Left cardiac atrium (tissue), 4 donors: ENCODE measurements around the gene UBC. TPM values are rescaled to one million over a fixed set of nuclear protein-coding genes. Genes with fewer than 3 reads are reported as not detected.

Experiments used
- ATAC-seq, 2 donors: fragments of 200-7000 bp; cut with Tn5 transposase; one replicate each; pipeline ENCODE4 v1.9.1; 2020; ENCODE audit warnings: mild to moderate bottlenecking in 2 of 2, moderate library complexity in 2 of 2
- DNase-seq: peaks from one replicate; pipeline ENCODE4 v3.0.0-alpha.2; 2020
- intact Hi-C, 2 donors: fragments of 100-400 bp; cut with DNase I; formaldehyde crosslinking; loops; one replicate each; pipeline versions ENCODE4 v1.14.1 to v1.15.1; 2022 to 2023
- long read RNA-seq: library from polyadenylated mRNA; unstranded; transcript quantifications from one replicate; pipeline ENCODE4 v2.0.0, GENCODE V29; 2021
- total RNA-seq, 2 donors: library from RNA; stranded (reverse); fragmentation: NEBNext Ultra II Directional; extraction: Animal tissue kit (Norgen Biotek cat#: 25700); gene quantifications; one replicate each; pipeline ENCODE4 v1.2.1, GENCODE V29; 2021
- donor health status: DM: no; HTN: yes; CAD: no.
- donor health status: DM: no; HTN: yes; CAD: no; lungs with severe emphysema.
- donor health status: DM: yes; HTN: yes; CAD: no.
- donor health status: Dilated cardiomyopathy.

UBC gene
- 1,000 to 10,000 TPM in 1 of 2 donors, 100 to 1,000 TPM in 1; 977 to 1,049 TPM for total RNA-seq
- long read RNA-seq, transcript UBC-201 (2 exons, 2,688 nt) = major isoform, 293 of 368 reads
- long read RNA-seq, transcript UBC-205 (1 exons, 3,745 nt) = minor isoform, 68 of 368 reads
- long read RNA-seq, partial matches to known transcripts = 1 of 368 reads
- long read RNA-seq, other reads (novel, unspliced or antisense) = 3 of 368 reads

GRCh38 chr12:124914392-124915238 lies at the start of gene UBC:
UBC (minus strand) TSS chr12:124914650; CDS start chr12:124913771, 879 bp downstream.
- intact Hi-C loops = no loop called here
- peak; percentile 92 for DNase-seq

GRCh38 chr12:124963211-124963610 lies 48.8 kb upstream of the UBC start:
- ATAC-seq (no peak), DNase-seq (no peak)
- intact Hi-C loops = no loop called here

More at GRCh38 chr12:124914392-124915238, at the start of gene UBC:
- peak; percentile 65 to 70 for ATAC-seq

GRCh38 chr12:124961055-124961454 lies 46.6 kb upstream of the UBC start:
- intact Hi-C loops = no loop called here
- DNase-seq (no peak), ATAC-seq (no peak)

- no peak for DNase-seq
- intact Hi-C loops = no loop called here
- ATAC-seq = no peak
These were observed 42.1 kb upstream of the UBC start for GRCh38 chr12:124956571-124956970.

- intact Hi-C loops = no loop called here
- DNase-seq (no peak), ATAC-seq (no peak)
These were observed 40.3 kb upstream of the UBC start for GRCh38 chr12:124954771-124955170.

GRCh38 chr12:124953689-124954405 lies 39.4 kb upstream of the UBC start:
- DNase-seq = no peak
- intact Hi-C loops = no loop called here
- no peak for ATAC-seq

GRCh38 chr12:124952801-124953200 lies 38.4 kb upstream of the UBC start:
- no peak for ATAC-seq
- intact Hi-C loops = no loop called here
- DNase-seq = no peak

DNA sequence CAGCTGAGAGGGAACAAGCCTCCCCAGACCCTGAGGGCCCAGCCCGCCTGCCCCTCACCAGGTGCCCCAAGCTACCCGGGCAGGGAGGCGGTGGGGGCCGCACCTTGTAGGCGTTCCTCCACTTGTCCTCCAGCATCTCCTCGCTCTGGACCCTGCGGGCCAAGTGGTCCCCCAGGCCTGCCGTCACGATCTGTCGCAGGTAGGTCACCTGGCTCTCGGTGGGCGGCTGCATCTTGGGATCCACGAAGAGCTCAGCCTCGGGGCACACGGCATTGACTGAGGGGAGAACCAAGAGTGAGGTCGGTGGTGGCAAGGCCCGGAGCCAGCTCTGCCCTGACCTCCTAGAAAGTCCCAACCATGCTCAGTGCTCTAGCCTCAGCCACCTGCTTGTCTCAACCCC lies 37.8 kb upstream of the UBC start:
- no peak for DNase-seq
- no peak for ATAC-seq
- intact Hi-C loops = no loop called here

DNA sequence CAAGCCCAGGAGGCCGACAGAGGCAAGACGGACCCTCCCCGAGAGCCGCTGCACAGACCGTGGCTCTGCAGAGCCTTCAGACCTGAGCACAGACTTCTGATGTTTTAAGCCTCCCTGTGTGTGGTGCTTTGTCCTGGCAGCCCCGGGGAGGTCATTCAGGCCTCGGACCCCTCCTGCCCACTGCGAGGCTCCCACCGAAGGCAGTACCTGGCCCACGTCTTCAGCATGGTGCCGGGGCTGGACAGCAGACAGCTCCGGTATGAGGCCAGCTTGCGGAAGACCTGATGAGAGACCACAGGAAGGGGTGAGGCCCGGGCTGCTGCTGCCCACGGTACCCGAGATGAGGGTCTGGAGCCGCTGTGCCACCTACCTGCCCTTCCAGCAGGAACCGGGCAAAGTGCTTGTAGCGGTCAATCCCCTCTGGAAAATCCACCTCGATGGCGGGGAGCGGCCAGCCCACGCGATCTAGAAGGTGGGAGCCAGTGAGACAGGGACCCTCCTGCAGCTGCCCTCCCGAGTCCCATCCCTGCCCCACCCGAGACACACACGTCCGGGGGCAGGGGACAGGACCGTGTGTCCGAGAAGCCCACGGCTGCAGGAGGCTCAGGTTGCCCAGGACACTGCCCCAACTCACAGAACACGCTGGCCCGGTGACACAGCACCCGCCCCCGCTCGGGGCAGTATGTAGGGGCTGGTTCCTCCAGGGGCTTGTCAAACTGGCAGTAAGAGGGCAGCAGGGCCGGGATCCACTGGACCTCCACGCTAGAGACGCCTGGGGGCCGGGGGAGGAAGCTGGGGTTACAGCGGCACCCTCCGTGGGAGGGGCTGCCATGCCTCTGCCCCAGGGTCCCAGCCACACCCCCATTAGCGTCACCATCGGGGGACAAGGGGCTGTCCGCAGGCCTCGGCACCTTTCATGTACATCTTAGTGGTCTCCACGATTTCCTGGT lies 35.6 kb upstream of the UBC start:
- DNase-seq = no peak

GRCh38 chr12:124949066-124949465 lies 34.6 kb upstream of the UBC start:
- DNase-seq (no peak), ATAC-seq (no peak)
- intact Hi-C loops = no loop called here

More for the DNA sequence above, 35.6 kb upstream of the UBC start:
- intact Hi-C loops = no loop called here
- ATAC-seq = no peak

- intact Hi-C loops = no loop called here
- no peak for DNase-seq
These were observed 33.3 kb upstream of the UBC start for GRCh38 chr12:124947561-124948398.

GRCh38 chr12:124947013-124947412 lies 32.6 kb upstream of the UBC start:
- no peak for DNase-seq
- ATAC-seq = no peak

More at GRCh38 chr12:124947561-124948398, 33.3 kb upstream of the UBC start:
- ATAC-seq = peak in 1 of 2 donors; percentile 44

GRCh38 chr12:124946447-124946793 lies 32.0 kb upstream of the UBC start:
- ATAC-seq (no peak), DNase-seq (no peak)
- intact Hi-C loops = no loop called here

More at GRCh38 chr12:124947013-124947412, 32.6 kb upstream of the UBC start:
- intact Hi-C loops = no loop called here

GRCh38 chr12:124941170-124941527 lies 26.7 kb upstream of the UBC start:
- DNase-seq (no peak), ATAC-seq (no peak)
- intact Hi-C loops = no loop called here

- ATAC-seq = peak; percentile 80 to 86
- intact Hi-C loops = no loop called here
- DNase-seq = peak; percentile 91
These were observed 26.1 kb upstream of the UBC start for GRCh38 chr12:124940393-124941169.

- intact Hi-C loops = no loop called here
- DNase-seq (no peak), ATAC-seq (no peak)
These were observed 25.6 kb upstream of the UBC start for GRCh38 chr12:124940143-124940392.

GRCh38 chr12:124939421-124940142 lies 25.1 kb upstream of the UBC start:
- intact Hi-C loops = loop anchor here in 1 of 2 donors (2.0 kb wide), 1 partner anchor 29 kb away; no protein-coding TSS in a partner anchor
- DNase-seq (peak; percentile 81), ATAC-seq (peak; percentile 86 to 87)
